ENCODE results near the gene INTS6. TPM values are rescaled to one million over a fixed set of nuclear protein-coding genes. Genes with fewer than 3 reads are reported as not detected.

The INTS6 gene
- total and polyA plus RNA-seq, 2 of the 4 experiments (the other 2 are of a cell fraction): 12.9 to 42.3 TPM

DNA sequence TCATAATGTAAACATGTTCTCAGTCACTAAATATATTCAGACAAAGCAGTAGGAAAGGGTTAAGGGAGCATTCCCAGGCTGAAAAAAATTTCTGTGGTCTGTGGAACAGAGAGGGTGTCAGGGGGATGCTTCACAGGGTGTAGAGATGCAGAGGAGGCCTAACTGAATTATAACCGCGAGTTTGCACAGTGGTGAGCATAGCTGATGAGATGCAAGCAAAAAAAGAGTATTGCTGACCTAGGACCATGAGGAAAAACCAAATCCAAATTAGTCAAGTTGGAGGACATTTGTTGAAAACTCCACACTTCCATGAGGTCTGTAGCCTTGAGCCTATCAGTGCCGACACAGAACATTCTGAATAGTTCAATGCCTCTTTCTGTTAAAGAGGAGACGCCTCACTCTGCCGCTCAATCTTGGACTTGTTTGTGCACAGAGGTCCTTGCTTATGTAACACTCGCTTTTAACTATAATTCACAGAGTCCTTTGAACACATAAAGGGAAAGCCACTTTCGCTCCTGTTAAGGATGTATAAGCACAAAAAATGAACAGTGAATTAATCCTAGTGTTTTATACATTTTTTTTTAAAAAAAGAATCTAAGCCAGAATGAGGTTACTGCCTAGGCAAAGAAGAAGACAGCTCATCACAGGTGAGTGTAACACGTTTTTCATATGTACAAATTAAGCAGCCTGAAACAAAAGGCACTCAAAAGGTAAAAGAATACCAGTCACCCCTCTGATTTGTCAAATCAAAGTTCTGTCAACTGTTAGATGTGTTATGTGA is 25.8 kb upstream of the INTS6 start (continued):
- no peak for TF ChIP-seq FOS (IDR thresholded peaks at IDR 0.05; ENCODE audit: low read depth, low read length)
- TF ChIP-seq RAD21 (IDR thresholded peaks at IDR 0.05; ENCODE audit: low read length): no peak

DNA sequence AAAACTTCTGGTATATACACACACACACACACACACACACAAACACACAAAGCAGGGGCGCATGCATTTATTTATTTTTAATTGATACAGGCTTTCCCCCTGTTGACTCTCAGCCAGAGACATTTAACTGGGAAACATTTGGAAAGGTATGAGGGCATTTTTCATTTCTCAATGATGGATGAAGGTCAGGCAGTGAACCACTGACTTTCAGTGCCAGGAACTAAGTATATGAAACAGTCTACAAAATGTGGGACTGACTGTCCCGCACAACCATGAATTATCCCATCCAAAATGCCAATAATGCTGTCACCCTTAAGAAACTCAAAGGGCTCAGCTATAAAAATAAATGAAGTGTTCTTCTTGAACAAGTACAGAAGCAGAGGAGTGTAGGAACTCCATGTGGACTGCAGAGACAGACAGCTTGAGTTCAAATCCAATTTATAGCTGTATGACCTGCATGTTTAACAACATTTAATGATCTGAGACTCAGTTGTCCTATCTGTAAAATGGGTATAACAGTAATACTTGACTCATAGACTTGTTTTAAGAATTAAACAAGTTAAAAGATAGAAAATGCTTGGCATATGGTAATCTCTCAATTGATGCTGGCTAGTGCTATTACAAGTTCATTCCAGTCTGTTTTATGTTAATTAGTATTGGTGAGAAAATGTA is 25.0 kb upstream of the INTS6 start:
- CTCF ChIA-PET: no interaction called here
- POLR2A ChIA-PET (ENCODE audit: unreplicated experiment): no interaction called here
- Histone ChIP-seq H3K79me1 (ENCODE audit: low read depth in 1 of 2, low read length in 2 of 2) (no peaks in the 10 kb centered on the region), H2BK120ac (ENCODE audit: low read depth, low read length) (no peak overlapping the region), H3K23ac (ENCODE audit: low read depth, low read length) (no peak overlapping the region), H4K5ac (ENCODE audit: low read depth, low read length) (no peak overlapping the region), H3K9me3 (ENCODE audit: control insufficient read depth, insufficient read depth, low read length) (no peaks in the 10 kb centered on the region), H3K4me1 (ENCODE audit: control insufficient read depth, insufficient read depth, low read length) (peaks cover 10% of the 10 kb centered on the region), H2AK9ac (replicated peaks; ENCODE audit: low read depth, low read length, poor library complexity) (no peak overlapping the region), H3K9me1 (ENCODE audit: insufficient read depth, low read length) (peaks cover 4% of the 10 kb centered on the region; the same call in 1 of the 2 replicates), H3K4me3 (ENCODE audit: insufficient read depth, low read depth, low read length) (no peak overlapping the region), H4K20me1 (ENCODE audit: insufficient read depth, low read length) (no peaks in the 10 kb centered on the region), H3K14ac (replicated peaks; ENCODE audit: low read depth, low read length) (0 out of 2 replicates have a peak overlapping the region, but pooled peaks have one; percentile 28), H2BK5ac (ENCODE audit: low read depth, low read length, poor library complexity, severe bottlenecking) (no peak overlapping the region), H3K18ac (ENCODE audit: low read depth, low read length) (no peak overlapping the region), H4K8ac (ENCODE audit: low read depth in 2 of 2, low read length in 2 of 2) (no peak overlapping the region), H2BK20ac (ENCODE audit: low read depth, low read length) (no peak overlapping the region), H2AK5ac (ENCODE audit: low read depth, low read length) (no peak overlapping the region; the same call in 1 of the 2 replicates), H2AFZ (replicated peaks; ENCODE audit: low read length, poor library complexity) (no peak overlapping the region), H2BK15ac (ENCODE audit: low read depth, low read length) (peak overlapping the region; percentile 74; the same call in 2 of the 3 replicates), H3K27ac (ENCODE audit: insufficient read depth, low read length) (no peak overlapping the region), H3K4ac (ENCODE audit: low read depth, low read length) (no peak overlapping the region), H3K56ac (ENCODE audit: extremely low read depth, insufficient read depth, low read length) (no peak overlapping the region), H4K91ac (ENCODE audit: insufficient read depth, low read depth, low read length) (no peak overlapping the region), H3K36me3 (ENCODE audit: control insufficient read depth, insufficient read depth, low read length) (no peaks in the 10 kb centered on the region), H3K9ac (ENCODE audit: low read depth, low read length) (no peak overlapping the region), H3K27me3 (ENCODE audit: control insufficient read depth, insufficient read depth, low read length) (no peaks in the 10 kb centered on the region), H3K4me2 (ENCODE audit: low read depth, low read length) (no peak overlapping the region)
- DNase-seq: no peak
- intact Hi-C loops (cut with micrococcal nuclease): no loop called here
- dilution Hi-C loops (cut with HindIII; ENCODE audit: low sequenced_read_pairs, unreplicated experiment): no loop called here
- TF ChIP-seq MAZ (IDR thresholded peaks at IDR 0.05; ENCODE audit: borderline replicate concordance, low read depth, low read length) (no peak), CEBPB (IDR thresholded peaks at IDR 0.05; ENCODE audit: low read depth, low read length) (no peak), BHLHE40 (IDR thresholded peaks at IDR 0.05; ENCODE audit: low read depth, low read length) (no peak), MAFK (IDR thresholded peaks at IDR 0.05; ENCODE audit: low read depth, low read length) (no peak)
- TF ChIP-seq, protein P1, sequence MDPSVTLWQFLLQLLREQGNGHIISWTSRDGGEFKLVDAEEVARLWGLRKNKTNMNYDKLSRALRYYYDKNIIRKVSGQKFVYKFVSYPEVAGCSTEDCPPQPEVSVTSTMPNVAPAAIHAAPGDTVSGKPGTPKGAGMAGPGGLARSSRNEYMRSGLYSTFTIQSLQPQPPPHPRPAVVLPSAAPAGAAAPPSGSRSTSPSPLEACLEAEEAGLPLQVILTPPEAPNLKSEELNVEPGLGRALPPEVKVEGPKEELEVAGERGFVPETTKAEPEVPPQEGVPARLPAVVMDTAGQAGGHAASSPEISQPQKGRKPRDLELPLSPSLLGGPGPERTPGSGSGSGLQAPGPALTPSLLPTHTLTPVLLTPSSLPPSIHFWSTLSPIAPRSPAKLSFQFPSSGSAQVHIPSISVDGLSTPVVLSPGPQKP (IDR thresholded peaks at IDR 0.05; ENCODE audit: borderline replicate concordance, low read depth, low read length): no peak
- no peak for ATAC-seq (ENCODE audit: low read depth)
- in situ Hi-C loops (cut with MboI; ENCODE audit: low sequenced_read_pairs): no loop called here
- no CpG with 5 or more reads among the region's 2 CpGs for WGBS, 2 experiments (ENCODE audit: extremely low coverage in 2 of 2, insufficient read length in 1 of 2)
- no TSS peak for BruUV-seq (replicated peaks)
